KOPT-K1 (cell line): Measurements from ENCODE around the gene CMC1.
"Not testable (repeated sequence)": the region's sequence is repeated elsewhere in the genome, so short reads cannot be mapped to it uniquely, and the experiment has no call there.

Source experiments
- H3K27ac ChIP-seq: fragments of 200-600 bp; sonication (generic); 2 replicates; pipeline ENCODE4 v1.5.1; 2016; ENCODE audit warnings: antibody characterized with exemption, mild to moderate bottlenecking, low read depth, low read length; ENCODE audit not compliant: poor library complexity, severe bottlenecking
- H3K36me3 ChIP-seq: fragments of 200-600 bp; sonication (generic); 2 replicates; pipeline ENCODE4 v1.5.1; 2017; ENCODE audit warnings: antibody characterized with exemption, mild to moderate bottlenecking, low read length, moderate library complexity; ENCODE audit not compliant: insufficient read depth
- H3K9me3 ChIP-seq: fragments of 200-600 bp; sonication (generic); 2 replicates; pipeline ENCODE4 v1.5.1; 2017; ENCODE audit warnings: antibody characterized with exemption, low read length, mild to moderate bottlenecking; ENCODE audit not compliant: insufficient read depth, poor library complexity, severe bottlenecking

CMC1 gene

DNA sequence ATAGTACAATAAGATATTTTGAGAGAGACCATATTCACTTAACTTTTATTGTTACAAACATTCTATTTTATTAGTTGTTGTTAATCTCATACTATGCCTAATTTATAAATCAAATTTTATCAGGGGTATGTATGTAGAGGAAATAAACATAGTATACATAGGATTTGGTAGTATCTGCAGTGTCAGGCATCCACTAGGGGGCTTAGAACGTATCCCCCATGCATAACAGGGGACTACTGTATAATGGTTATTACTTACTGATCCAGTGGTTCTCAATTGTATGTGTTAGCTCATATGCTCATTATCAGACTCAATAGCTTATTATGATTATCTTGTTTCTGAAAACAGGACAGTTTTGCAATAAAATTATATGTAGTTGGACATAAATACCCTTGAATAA lies 27.6 kb downstream of the CMC1 start:
- Histone ChIP-seq H3K36me3 (peaks cover 76% of the 10 kb centered on the region), H3K9me3 (peaks cover 34% of the 10 kb centered on the region), H3K27ac (no peak overlapping the region)

DNA sequence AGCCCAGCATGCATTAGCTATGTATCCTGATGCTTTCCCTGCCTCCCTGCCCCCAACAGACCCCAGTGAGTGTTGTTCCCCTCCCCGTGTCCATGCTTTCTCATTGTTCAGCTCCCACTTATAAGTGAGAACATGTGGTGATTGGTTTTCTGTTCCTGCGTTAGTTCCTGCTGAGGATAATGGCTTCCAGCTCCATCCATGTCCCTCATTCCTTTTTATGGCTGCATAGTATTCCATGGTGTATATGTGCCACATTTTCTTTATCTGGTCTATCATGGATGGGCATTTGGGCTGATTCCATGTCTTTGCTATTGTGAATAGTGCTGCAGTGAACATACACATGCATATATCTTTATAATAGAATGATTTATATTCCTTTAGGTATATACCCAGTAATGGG lies 28.5 kb downstream of the CMC1 start:
- peaks cover 43% of the 10 kb centered on the region for H3K9me3 ChIP-seq
- H3K36me3 ChIP-seq = peaks cover 76% of the 10 kb centered on the region

DNA sequence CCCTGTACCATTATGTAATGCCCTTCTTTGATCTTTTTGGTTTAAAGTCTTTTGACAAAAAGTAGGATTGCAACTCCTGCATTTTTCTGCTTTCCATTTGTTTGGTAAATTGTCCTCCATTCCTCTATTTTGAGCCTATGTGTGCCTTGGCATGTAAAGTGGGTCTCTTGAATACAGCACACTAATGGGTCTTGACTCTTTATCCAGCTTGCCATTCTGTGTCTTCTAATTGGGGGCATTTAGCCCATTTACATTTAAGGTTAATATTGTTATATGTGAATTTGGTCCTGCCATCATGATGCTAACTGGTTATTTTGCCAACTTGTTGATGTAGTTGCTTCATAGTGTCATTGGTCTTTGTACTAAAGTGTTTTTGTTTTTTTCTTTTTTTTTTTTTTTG lies 32.4 kb downstream of the CMC1 start:
- Histone ChIP-seq H3K36me3 (peaks cover 71% of the 10 kb centered on the region), H3K9me3 (peaks cover 47% of the 10 kb centered on the region), H3K27ac (no peak overlapping the region)

More for the DNA sequence above, 28.5 kb downstream of the CMC1 start:
- not testable (repeated sequence) for H3K27ac ChIP-seq

DNA sequence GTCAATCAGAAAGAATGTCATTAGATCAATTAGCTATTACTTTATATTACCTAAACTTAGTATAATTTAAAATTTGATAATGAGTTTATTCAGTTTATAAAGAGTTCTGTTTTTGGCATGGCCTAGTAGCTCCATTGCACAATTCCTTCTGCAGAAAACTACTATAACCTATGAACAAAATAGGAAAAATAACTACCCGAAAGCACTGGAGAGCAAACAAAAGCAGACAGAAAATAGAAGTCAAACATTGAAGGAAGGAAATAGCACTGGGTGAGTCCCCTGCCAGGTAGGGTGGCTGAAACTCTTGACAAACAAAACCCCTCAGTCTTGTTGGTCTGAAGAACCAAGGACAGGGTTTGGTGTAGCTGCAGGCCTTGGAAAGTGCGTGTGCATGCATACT lies 37.5 kb downstream of the CMC1 start:
- Histone ChIP-seq H3K36me3 (peaks cover 34% of the 10 kb centered on the region), H3K27ac (no peak overlapping the region), H3K9me3 (peaks cover 13% of the 10 kb centered on the region)

DNA sequence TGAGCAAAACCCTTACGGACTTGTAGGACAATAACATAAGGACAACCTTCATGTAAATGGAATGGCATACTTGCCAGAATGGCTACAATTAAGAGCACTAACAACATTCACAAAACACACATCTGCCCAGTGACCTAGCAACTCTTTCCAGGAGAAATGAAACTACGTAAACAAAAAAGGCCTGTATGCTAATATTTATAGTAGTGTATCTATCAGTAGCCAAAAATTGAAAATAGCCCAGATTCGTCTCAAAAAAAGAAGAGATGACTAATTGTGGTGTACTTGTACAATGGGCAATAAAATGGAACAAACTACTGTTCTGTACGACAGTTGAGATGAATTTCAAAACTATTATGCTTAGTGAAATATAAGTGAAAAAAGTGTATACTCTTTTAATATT lies 38.4 kb downstream of the CMC1 start:
- Histone ChIP-seq H3K27ac (no peak overlapping the region), H3K36me3 (peaks cover 25% of the 10 kb centered on the region), H3K9me3 (peaks cover 5% of the 10 kb centered on the region)

DNA sequence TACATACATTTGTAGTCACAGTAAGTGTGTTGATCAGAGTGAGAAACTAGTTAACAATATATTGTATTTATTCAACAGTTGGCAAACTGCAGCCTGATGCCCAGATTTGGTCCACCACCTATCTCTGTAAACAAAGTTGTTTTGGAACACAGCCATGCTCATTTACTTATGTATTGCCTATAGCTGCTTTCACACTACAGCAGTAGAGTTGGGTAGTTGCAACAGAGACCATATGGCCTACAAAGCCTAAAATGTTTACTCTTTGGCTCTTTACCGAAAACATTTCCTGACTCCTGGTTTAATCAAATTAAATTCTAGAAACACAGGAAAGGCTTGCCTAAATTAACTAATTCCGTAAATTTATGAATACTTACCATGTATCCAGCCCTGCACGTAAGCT lies 39.4 kb downstream of the CMC1 start:
- Histone ChIP-seq H3K36me3 (peaks cover 15% of the 10 kb centered on the region), H3K9me3 (no peaks in the 10 kb centered on the region), H3K27ac (no peak overlapping the region)

GRCh38 chr3:28286595-28286994 lies 45.2 kb downstream of the CMC1 start:
- H3K27ac ChIP-seq = no peak overlapping the region
- peaks cover 11% of the 10 kb centered on the region for H3K9me3 ChIP-seq
- peaks cover 7% of the 10 kb centered on the region for H3K36me3 ChIP-seq

DNA sequence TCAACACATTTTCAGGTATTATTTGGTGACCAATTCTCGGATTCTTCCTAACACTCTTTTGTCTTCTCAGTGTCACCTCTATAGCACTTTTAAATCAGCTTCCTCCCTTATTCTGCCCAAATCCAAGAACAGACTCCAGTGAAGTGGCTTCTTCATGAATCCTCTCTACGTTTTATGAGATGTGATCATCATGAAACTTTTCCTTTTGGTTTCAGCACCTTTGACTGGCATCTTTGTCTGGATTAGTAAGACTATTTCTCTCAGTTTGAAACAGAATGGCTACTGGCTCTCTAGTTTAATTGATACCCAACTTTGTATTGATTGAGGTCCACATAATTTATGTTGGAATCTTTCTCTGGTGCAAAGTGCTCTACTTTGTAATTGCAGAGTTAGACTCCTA lies 45.6 kb downstream of the CMC1 start:
- Histone ChIP-seq H3K9me3 (peaks cover 11% of the 10 kb centered on the region), H3K27ac (no peak overlapping the region), H3K36me3 (peaks cover 7% of the 10 kb centered on the region)

DNA sequence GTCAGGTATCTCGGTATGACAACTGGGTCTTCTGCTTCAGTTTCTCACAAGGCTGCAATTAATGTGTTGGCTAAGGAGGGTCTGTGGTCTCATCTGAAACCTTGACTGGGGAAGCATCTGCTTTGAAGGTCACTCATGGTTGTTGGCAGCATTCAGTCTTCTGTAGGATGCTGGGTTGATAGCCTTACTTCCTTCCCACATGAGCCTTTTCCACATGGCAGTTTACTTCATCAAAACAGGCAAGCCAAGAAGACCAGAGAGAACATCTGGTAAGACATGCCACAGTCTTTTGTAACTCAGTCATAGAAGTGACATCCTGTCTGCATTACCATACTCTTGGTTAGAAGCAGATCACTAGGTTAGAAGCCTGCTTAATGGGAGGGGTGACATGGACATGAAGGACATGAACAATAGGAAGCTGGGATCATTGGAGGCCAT lies 49.5 kb downstream of the CMC1 start:
- Histone ChIP-seq H3K27ac (no peak overlapping the region), H3K36me3 (peaks cover 7% of the 10 kb centered on the region), H3K9me3 (peaks cover 11% of the 10 kb centered on the region)

DNA sequence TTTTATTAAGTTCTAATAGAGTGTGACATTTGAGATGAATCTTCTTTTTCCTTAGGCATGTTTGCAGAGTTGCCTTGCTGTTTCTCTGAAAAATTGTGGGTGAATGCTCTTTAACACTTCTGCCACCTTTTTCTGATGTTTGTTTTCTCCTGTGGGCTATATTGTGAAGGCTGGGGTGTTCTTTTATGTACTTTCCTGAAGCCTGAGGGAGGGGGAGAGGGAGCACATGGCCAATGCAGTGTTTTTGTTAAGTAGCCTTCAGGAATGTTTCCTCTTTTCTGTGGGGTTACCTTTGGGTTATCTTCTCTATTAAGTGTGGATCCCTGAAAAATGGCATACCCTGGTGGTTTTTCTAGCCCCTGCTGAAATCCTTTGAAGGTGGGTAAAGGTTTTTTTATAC lies 50.2 kb downstream of the CMC1 start:
- Histone ChIP-seq H3K9me3 (peaks cover 11% of the 10 kb centered on the region), H3K27ac (no peak overlapping the region), H3K36me3 (peaks cover 7% of the 10 kb centered on the region)

GRCh38 chr3:28292622-28293021 lies 51.2 kb downstream of the CMC1 start:
- H3K9me3 ChIP-seq = peaks cover 11% of the 10 kb centered on the region
- H3K27ac ChIP-seq = peak overlapping the region; percentile 75
- peaks cover 7% of the 10 kb centered on the region for H3K36me3 ChIP-seq

DNA sequence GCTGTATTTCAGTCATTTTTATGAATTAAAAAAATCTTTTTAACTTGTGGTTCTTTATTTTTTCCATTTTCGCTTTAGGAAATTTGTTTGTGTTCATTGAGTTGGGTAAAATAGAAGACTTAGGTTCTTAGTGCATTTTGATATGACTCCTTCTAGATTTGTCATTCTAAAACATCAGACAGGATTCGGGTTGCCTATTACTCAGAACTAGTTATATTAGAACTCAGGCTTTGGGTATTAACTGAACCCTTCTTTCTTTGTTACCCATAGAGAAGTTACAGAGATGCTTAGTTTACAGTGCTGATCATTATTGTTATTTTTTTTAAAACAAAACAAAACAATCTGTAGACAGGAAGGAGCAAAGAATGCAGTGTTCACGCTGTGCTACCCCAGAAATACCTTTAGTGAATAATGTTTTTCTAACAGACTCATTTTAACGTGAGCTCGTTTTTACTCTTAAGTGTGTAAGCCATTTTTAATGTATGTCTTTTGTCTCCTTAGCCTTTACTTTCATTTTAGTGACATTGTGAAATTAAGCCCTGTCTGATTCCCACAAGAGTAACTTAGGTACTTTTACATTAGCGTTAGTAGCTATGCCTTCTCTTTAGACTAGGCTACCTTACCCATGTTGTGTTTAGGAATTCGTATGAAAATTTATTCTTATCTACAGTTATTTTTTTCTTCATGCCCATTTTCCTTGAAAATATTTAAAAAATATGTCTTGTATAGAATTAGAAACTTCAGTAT lies 53.4 kb downstream of the CMC1 start:
- Histone ChIP-seq H3K9me3 (peaks cover 11% of the 10 kb centered on the region), H3K27ac (peak overlapping the region; percentile 75), H3K36me3 (peaks cover 7% of the 10 kb centered on the region)

DNA sequence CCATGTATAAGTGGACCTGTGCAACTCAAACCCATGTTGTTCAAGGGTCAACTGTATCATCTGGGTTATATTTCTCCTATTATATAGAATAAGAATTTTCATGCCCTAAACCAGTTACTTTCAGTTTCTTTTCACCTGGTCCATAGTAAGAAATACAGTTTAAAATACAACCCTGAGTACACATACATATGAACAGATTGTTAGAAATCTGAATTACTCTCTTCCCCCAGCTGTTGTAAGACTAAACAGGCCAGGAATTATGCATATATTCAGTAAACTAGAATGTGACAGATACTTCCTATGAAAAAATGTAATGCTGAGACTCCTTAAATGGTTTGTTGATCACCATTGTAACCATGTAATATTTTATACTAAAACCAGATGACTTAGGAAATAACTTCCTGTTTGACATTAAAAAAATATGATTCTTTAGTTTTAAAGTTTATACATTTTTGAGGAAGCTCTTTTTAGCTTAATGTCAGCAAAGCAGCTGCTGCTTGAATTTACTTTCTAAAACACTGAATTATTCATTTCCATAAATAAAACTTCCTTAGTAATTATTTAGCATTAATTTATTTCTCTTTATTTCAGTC lies 54.6 kb downstream of the CMC1 start:
- Histone ChIP-seq H3K27ac (peak overlapping the region; percentile 75), H3K36me3 (peaks cover 2% of the 10 kb centered on the region), H3K9me3 (peaks cover 2% of the 10 kb centered on the region)

DNA sequence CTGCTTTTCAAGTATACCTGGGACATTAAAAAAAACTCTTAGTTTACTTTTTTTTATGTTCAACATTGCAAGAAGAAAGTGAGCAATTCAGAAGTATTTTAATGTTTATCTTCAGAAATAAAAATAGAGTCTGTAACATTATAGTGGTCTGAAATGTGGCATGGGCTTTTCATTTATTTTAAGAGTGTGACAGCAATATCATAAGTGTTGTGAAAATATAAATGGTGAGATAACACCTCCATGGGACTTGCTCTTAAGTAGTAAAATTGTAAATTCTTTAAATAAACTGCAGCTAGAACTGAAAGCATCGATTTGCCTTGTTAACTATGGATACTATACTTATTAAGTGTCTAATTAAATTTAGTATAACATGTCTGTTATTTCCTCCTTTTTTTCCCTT lies 58.3 kb downstream of the CMC1 start:
- Histone ChIP-seq H3K27ac (no peak overlapping the region), H3K36me3 (no peaks in the 10 kb centered on the region), H3K9me3 (no peaks in the 10 kb centered on the region)

DNA sequence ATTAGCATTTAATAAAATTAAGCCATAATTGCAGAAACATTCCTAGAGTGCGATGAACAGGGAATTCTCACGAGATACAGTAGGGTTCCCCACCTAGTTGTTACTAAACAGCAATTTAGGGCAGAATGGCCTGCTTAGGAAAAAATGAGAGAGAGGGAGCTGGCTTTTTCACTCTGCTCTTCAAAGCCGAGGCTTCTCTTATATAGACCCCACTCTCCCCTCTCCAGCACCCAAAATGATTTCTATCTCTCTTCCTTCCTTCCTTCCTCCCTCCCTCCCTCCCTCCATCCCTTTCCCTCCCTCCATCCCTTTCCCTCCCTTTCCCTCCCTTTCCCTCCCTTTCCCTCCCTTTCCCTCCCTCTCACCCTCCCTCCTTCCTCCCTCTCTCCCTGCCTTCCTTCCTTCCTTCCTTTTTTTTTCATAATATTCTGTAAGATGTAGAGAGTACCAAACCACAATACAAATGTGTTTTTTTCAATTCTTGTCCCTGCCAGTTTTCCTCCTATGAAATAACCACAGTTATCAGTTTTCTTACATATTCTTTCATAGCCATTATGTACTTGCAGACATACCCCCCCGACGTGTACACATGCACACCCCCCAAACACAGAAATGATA lies 59.0 kb downstream of the CMC1 start:
- Histone ChIP-seq H3K36me3 (no peaks in the 10 kb centered on the region), H3K9me3 (no peaks in the 10 kb centered on the region), H3K27ac (no peak overlapping the region)

DNA sequence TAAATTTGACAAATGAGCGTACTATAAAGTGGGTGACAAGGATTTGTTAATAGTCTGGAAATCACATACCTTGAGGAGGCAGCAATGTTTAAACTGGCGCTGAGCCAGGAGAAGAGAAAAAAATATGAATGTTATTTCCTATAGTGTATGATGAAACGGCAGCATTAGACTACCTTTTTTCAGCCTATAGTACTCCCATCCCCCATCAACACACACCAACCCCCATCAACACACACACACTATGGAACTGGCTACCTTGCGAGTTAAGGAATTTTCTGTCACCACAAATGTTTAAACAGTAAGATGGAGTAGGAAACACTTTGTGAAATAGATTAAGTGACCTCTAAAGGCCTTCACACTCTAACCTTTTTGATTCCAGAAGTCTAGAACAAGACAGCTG lies 60.3 kb downstream of the CMC1 start:
- no peaks in the 10 kb centered on the region for H3K36me3 ChIP-seq
- H3K27ac ChIP-seq = no peak overlapping the region
- H3K9me3 ChIP-seq = no peaks in the 10 kb centered on the region
